Measurements from ENCODE around the gene DPYSL5.
A peak's percentile ranks its signal among the peaks of the same experiment; 100 is the strongest.
"Not testable (repeated sequence)": the region's sequence is repeated elsewhere in the genome, so short reads cannot be mapped to it uniquely, and the experiment has no call there.

DPYSL5 gene

GRCh38 chr2:26900831-26901321 is 52.9 kb downstream of the DPYSL5 start:
- no peak for DNase-seq

GRCh38 chr2:26901326-26902183 is 53.6 kb downstream of the DPYSL5 start:
- DNase-seq: peak in 24 of 56 donors; percentile 21 to 82 (median 48)

- DNase-seq: no peak
These were observed 55.7 kb downstream of the DPYSL5 start for GRCh38 chr2:26903676-26904075.

- DNase-seq: no peak
These were observed 56.9 kb downstream of the DPYSL5 start for GRCh38 chr2:26904839-26905238.

- DNase-seq: no peak
These were observed 57.6 kb downstream of the DPYSL5 start for GRCh38 chr2:26905341-26906198.

GRCh38 chr2:26907416-26907815 is 59.5 kb downstream of the DPYSL5 start:
- DNase-seq: no peak

GRCh38 chr2:26910176-26910575 is 62.2 kb downstream of the DPYSL5 start:
- DNase-seq: no peak

- peak in 49 of 56 donors; percentile 31 to 89 (median 68) for DNase-seq
These were observed 64.3 kb downstream of the DPYSL5 start for GRCh38 chr2:26911911-26912861.

GRCh38 chr2:26913606-26913998 is 65.7 kb downstream of the DPYSL5 start:
- DNase-seq: peak in 2 of 56 donors; percentile 22 to 25

- DNase-seq: no peak
These were observed 66.2 kb downstream of the DPYSL5 start for GRCh38 chr2:26913999-26914658.

- DNase-seq: no peak
These were observed 66.9 kb downstream of the DPYSL5 start for GRCh38 chr2:26914659-26915310.

GRCh38 chr2:26915316-26915715 is 67.4 kb downstream of the DPYSL5 start:
- no peak for DNase-seq

- DNase-seq: no peak
These were observed 68.3 kb downstream of the DPYSL5 start for GRCh38 chr2:26916128-26916692.

- no peak for DNase-seq
These were observed 69.4 kb downstream of the DPYSL5 start for GRCh38 chr2:26917135-26917836.

GRCh38 chr2:26921323-26921722 is 73.4 kb downstream of the DPYSL5 start:
- DNase-seq: no peak

GRCh38 chr2:26922405-26923188 is 74.7 kb downstream of the DPYSL5 start:
- peak in 50 of 56 donors; percentile 20 to 85 (median 66) for DNase-seq

GRCh38 chr2:26923189-26923466 is 75.2 kb downstream of the DPYSL5 start:
- DNase-seq: not testable (repeated sequence)

- DNase-seq: no peak
These were observed 76.8 kb downstream of the DPYSL5 start for GRCh38 chr2:26924731-26925099.

All from amygdala (tissue), 56 donors.